ENCODE data around the gene CARNS1.

Gene CARNS1, protein sequence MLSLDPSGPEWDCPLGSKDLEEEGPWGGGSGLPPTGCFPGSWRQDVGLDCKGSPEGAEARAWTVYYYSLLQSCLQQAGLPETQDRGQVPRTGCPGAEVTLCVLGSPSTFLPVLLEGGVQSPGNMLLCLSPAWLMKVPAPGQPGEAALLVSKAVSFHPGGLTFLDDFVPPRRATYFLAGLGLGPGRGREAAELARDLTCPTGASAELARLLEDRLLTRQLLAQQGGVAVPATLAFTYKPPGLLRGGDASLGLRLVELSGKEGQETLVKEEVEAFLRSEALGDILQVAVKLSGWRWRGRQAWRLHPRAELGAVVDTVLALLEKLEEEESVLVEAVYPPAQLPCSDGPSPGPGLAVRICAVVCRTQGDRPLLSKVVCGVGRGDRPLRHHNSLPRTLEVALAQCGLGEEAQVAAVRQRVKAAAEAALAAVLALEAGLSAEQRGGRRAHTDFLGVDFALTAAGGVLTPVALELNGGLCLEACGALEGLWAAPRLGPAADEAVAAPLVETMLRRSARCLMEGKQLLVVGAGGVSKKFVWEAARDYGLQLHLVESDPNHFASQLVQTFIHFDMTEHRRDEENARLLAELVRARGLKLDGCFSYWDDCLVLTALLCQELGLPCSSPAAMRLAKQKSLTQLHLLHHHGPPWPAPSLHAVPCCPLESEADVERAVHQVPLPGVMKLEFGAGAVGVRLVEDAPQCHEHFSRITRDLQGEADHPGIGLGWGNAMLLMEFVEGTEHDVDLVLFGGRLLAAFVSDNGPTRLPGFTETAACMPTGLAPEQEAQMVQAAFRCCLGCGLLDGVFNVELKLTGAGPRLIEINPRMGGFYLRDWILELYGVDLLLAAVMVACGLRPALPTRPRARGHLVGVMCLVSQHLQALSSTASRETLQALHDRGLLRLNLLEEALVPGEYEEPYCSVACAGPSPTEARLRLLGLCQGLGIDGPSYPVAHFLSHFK

GRCh38 chr11:67415501-67416304 lies at the start of gene CARNS1:
CARNS1 (plus strand) TSS chr11:67415678; CDS start chr11:67416200, 522 bp downstream.
- peak; percentile 36 to 55 (median 40) for DNase-seq

DNA sequence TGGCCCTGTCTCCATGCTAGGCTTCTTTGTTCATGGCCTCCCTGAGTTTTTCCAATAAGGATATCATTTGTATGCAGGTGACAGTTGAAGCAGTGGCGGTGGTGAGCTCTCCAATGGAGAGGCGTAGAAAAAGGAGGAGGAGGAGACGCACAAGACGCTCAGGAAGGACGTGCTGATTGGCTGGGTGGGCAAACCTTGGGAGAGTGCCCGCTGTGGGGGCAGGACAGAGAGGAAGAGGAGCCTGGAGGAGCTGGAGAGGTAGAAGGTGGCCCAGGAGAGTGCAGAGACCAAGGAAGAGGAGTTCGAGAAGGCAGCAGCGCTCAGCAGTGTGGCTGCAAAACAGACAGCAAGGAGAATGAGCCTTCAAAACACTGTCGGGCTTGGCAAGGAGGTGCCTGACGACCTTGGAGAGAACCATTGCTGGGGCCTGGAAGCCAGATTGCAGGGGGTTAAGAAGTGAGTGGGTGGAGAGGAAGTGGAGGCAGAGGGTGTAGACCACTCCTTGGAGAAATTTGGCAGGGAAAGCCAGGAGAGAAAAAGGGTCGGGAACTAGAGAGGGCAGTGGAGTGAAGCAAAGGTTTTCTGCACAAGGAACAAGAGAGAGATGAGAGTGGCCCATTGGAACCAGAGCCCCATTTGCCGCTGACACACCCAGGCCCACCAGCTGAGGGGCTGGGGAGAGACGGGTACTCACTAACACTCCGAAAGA lies 49.6 kb upstream of the CARNS1 start:
- no peak for DNase-seq

GRCh38 chr11:67366546-67366945 lies 48.9 kb upstream of the CARNS1 start:
- DNase-seq = no peak

DNA sequence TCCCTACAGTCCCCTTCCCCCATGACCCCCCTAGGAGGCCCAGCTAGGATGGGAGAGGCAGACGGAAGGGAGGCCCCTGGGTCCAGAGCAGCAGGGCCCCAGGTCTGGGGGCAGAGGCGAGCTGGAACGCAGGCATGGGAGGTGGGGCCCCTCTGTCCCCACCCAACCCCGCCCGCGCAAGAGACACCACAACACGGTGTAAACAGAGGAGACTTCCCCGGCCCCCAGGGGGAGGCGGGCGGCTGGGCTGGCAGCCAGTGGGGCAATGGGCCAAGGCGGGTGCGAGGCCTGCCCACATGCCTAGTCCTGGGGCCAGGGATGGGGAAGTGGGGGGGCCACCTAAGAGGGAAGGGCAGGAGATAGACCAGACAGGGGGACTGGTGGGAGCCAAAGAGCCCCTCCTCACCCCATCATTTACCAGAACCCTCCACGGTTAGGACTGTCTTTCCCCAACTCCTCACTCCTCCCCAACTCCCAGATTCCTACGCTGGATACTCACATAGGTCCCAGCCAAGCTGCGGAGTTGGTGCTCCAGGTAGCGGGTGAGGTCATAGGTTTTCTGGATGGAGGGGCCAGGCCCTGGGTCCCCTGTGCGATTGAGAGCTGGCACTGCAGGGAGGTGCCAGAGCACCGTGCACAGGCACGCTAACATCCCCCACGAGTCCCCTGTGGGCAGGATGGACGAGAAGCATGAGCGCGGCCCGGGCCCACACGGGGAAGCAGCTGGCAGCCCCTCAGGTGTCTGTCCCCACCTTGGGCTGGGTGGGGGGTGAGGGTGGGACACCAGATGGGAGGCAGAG lies 48.3 kb upstream of the CARNS1 start:
- peak in 1 of 3 donors; percentile 29 for DNase-seq

DNA sequence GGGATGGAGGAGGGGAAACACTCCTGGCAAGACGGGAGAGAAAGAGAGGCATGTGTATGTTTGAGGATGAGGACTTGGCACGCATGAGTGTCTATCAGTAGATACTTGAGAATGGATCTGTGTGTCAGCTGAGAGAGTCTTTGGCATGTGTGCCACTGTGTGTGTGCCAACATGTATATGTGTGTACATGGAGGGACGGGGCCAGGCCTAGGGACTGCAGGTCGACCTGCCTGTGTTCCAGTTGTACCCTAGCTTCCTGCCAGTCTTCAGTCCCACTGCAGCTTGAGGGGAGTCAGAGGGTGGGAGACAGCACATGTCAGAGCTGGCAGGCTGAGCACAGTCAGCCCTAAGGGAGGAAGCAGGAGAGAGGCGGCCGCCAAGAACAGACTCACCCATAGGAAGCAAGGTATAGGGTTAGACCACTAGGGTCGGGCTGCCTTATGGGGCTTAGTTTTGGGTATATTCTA lies 47.7 kb upstream of the CARNS1 start:
- no peak for DNase-seq

GRCh38 chr11:67368621-67369020 lies 46.9 kb upstream of the CARNS1 start:
- no peak for DNase-seq

- DNase-seq = no peak
Measured at GRCh38 chr11:67369275-67369674, 46.2 kb upstream of the CARNS1 start.

DNA sequence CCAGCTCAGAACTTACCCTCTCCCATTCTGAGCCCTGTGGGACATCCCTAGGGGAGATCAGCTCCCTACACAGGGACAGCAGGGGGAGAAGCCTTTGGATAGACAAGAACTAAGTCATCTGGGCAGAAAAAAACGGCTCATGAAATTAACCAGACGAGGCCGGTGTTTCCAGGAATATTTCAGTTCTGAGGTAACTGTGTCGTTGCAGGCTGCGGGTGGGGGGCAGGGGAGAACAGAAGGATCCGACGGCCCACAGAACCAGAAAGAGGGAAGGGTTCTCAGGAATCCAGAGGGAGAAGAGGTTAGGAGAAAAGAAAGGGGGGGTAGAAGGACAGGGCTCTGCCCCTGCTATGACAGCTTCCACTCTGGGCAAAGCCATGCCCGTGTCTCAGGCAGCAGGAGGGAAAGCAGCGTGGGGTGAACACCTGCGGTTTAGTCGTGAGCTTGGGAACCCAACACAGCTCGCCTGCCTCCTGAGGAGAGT lies 45.6 kb upstream of the CARNS1 start:
- no peak for DNase-seq

DNA sequence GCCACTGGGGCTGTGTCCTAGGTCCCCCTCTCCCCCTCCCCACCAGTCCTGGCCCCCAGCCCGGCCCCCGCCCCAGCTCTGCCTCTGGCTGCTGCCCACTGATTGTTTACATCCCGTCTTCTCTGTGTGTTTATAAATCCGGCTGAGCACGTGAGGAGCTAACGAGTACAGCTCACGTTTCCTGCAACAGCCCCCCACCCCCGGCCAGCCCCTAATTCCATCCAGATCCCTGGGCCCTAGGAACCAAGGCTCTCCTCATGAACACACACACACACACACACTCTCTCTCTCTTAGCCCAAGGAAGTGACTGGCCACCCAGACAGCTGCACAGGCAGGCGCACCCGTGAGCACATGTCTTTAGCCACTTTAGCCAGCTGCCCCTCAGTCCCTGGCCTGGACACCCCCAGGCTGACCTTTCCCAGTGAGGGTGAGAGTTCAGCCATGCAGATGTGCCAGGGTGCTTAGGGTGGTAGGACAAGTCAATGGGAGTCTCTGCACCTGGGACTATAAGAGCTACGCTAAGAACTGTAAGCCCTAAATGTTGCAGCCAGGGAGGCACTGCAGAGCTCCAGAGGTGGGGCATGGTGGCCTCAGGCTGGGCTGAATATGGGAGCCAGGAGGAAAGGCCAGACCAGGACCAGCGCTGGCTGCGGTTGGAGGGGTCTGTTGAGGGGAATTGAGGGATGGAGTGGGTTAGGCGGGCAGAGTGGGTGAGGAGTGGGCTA lies 45.0 kb upstream of the CARNS1 start:
- DNase-seq = no peak

GRCh38 chr11:67371189-67371910 lies 44.1 kb upstream of the CARNS1 start:
- DNase-seq = peak; percentile 53 to 65 (median 54)

DNA sequence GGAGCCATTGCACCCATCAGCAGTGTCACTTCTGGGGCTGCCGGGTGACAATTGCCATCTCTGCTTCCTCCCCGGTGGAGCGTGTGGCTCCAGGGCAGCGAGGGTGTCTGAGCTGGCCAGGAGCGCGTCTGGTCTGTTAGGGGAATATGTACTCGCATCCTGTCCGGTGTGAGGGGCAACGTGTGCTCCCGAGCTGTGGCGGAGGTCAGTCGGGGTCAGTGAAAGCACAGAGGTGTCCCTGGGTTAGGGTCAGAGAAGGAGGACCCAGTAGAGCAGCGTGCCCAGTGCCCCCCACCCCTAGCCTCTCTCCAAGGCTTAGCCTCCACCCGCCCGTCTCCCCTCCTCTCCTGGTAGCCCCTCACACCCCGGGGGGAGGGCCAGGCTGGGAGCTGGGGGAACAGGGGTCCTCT lies 43.6 kb upstream of the CARNS1 start:
- no peak for DNase-seq

DNA sequence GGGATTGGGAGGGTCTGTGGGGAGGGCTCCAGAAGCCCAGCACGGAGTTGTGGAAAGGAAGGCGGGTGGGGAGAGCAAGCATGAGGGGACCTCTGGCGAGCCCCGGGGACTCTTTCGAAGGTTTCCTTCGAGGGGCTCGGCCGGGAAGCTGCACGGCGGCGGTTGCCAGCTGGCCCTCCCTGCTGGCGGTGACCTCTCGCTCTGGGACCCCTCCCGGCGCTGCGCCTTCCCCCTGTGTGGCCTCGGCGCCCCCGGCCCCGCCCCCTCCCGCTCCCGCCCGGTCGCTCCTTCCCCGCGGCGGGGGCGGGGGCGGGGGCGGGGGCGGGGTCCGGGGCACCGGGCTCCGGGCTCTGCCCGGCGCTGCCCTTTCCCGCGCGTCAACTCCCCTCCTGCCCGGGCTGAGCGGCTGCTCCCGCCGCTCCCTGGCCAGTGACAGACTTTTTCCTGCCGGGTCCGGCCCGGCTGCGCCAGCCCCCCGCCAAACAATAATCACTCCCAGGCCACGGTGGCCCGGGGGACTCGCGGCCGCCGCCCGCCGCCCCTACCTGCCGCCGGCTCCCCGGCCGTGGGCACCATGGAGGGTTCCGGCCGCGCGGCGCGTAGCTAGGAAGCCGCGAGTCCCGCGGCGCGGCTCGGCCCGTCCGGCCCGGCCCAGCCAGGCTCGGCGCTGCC lies 43.0 kb upstream of the CARNS1 start:
- peak in 2 of 3 donors; percentile 31 to 52 for DNase-seq

- DNase-seq = peak; percentile 58 to 80 (median 59)
Measured at GRCh38 chr11:67372993-67373647, 42.4 kb upstream of the CARNS1 start, which contains the start of gene CLCF1. CLCF1 (minus strand) TSS chr11:67373598; CDS start chr11:67373539, 59 bp downstream.

DNA sequence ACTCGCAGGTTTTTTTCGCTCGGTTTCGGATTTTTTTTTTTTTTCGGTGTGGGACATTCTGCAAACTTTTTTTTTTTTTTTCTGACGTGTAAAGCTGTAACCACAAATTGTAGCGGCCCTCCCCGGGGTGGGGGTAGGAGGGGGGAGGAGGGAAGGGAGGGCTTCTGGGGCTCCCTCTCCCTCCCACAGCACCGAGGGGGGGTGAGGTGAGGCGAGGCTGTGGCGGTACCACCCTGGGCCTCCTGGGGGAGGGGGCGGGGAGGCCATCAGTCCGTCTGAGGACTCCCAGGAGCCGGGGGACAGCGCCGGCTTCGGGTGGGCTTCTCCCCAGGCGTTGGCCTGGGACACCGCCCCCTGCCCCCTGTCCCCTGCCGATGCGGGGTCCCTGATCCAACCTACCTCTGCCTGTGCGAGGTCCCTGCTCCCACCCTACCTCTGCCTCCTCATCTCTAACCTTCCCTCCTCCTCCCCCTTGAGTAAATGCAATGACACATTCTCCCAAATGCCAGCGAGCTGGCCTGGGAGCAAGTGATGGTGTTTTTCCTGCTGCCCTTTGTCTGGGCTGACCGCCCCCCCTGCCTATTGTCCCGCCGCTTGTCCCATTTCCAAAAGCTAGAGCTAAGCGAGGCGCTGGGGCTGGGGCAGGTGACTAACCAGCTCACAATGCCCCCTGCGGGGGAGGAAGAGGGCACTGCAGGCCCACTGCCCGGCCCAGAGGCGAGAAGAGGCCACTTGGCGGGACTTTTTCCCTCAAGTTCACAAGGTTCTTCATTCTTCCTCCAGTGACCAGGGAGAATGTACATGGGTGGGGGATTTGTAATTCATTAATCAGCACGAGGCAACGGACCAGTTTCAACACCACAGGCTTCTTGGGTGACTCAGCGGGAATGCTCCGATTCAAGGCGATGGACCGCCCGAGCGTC lies 41.6 kb upstream of the CARNS1 start:
- DNase-seq = peak; percentile 96 to 99 (median 98)

GRCh38 chr11:67374571-67375281 lies 40.8 kb upstream of the CARNS1 start:
- peak in 1 of 3 donors; percentile 34 for DNase-seq

DNA sequence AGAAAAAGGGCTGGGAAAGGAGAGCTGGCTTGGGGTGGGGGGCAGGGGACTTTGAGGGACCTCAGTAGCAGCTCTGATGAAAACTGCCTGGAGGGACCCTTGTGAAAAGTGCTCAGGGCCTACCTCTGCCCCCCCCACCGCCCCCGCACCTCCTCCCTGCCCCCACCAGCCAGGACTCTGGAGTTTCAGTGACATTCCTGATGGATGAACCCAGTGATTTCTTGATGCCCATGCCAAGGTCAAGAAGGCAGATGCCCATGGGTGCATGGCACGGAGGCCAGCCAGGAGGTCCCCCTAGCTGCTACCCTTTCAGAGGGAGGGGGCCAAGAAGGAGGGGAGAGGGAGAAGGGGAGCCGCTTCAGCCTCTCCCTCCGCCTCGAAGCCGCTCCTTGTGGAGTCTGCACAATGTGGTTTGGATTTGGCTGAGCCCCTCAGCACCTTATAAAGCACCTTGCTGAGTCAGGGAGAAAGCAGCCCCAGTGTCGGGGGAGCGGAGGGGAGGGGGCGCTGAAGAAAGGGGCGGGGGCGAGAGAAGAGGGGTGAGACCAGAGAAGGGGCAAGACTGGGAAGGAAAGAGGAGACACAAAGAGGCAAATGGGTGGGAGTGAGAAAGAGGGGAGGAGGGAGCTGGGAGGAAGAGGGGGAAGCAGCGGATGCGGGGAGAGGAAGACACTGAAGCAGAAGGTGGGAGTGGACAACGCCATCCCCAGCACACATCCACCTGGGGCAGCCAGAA lies 40.0 kb upstream of the CARNS1 start:
- DNase-seq = no peak

Data from suppressor macrophage treated with lipopolysaccharide for 1 hour (primary cell).